Endodermal cell (in vitro differentiated cells): ENCODE results near the gene CRIP1. TPM values are rescaled to one million over a fixed set of nuclear protein-coding genes. Genes with fewer than 3 reads are reported as not detected.

Experiments used
- DNase-seq: peaks from one replicate; pipeline ENCODE4 v3.0.0-alpha.2; 2017
- H3K27ac ChIP-seq: 2 replicates; pipeline ENCODE4 v1.5.1; 2013; ENCODE audit warnings: mild to moderate bottlenecking, low read depth, low read length, moderate library complexity
- H3K27me3 ChIP-seq: 2 replicates; pipeline ENCODE4 v1.6.1; 2013; ENCODE audit warnings: mild to moderate bottlenecking, low read length, moderate library complexity; ENCODE audit not compliant: insufficient read depth, control insufficient read depth, poor library complexity, severe bottlenecking
- H3K36me3 ChIP-seq: 2 replicates; pipeline ENCODE4 v1.7.0; 2013; ENCODE audit warnings: mild to moderate bottlenecking, low read length, moderate library complexity; ENCODE audit not compliant: control insufficient read depth, insufficient read depth
- H3K4me1 ChIP-seq: one replicate; pipeline ENCODE4 v1.7.0; 2013; ENCODE audit warnings: low read length; ENCODE audit not compliant: control insufficient read depth, insufficient read depth
- H3K4me3 ChIP-seq: 2 replicates; pipeline ENCODE4 v1.5.1; 2013; ENCODE audit warnings: mild to moderate bottlenecking, low read length, moderate library complexity
- H3K9ac ChIP-seq: 2 replicates; pipeline ENCODE4 v1.6.1; 2013; ENCODE audit warnings: mild to moderate bottlenecking, low read length, moderate library complexity; ENCODE audit not compliant: poor library complexity, severe bottlenecking; ENCODE audit errors: extremely low read depth
- H3K9me3 ChIP-seq: 2 replicates; pipeline ENCODE4 v1.6.1; 2013; ENCODE audit warnings: mild to moderate bottlenecking, low read length, moderate library complexity; ENCODE audit not compliant: control insufficient read depth
- H3K27ac Mint-ChIP-seq: 2 replicates; pipeline ENCODE4 v1.8.0; 2020; ENCODE audit warnings: mixed read lengths
- H3K27me3 Mint-ChIP-seq: 2 replicates; pipeline ENCODE4 v1.8.0; 2021; ENCODE audit warnings: mild to moderate bottlenecking, mixed read lengths; ENCODE audit not compliant: insufficient read depth
- H3K36me3 Mint-ChIP-seq: 2 replicates; pipeline ENCODE4 v1.8.0; 2020; ENCODE audit warnings: low read depth, mixed read lengths
- H3K4me1 Mint-ChIP-seq: 2 replicates; pipeline ENCODE4 v1.8.0; 2020; ENCODE audit warnings: mixed read lengths
- H3K4me3 Mint-ChIP-seq: 2 replicates; pipeline ENCODE4 v1.8.0; 2020; ENCODE audit warnings: mild to moderate bottlenecking, moderate library complexity, mixed read lengths
- H3K9me3 Mint-ChIP-seq: 2 replicates; pipeline ENCODE4 v1.8.0; 2020; ENCODE audit warnings: mild to moderate bottlenecking, mixed read lengths
- CTCF ChIP-seq: fragments of 200-600 bp; sonication (generic); conservative IDR thresholded peaks from 2 replicates; pipeline ENCODE4 v1.5.0; 2021; ENCODE audit warnings: antibody characterized with exemption, mild to moderate bottlenecking
- WGBS, 2 experiments: methylation state at CpG; one replicate each; pipeline versions ENCODE4 v1.1.5 to v1.1.7; 2013; ENCODE audit warnings: missing lambda C conversion rate in 2 of 2, mixed read lengths in 1 of 2; ENCODE audit not compliant: insufficient coverage in 1 of 2, insufficient read length in 1 of 2; 5-methylcytosine and 5-hydroxymethylcytosine counted together
- total RNA-seq, 2 donors: library from RNA; stranded (reverse); fragmentation: NEBNext Ultra II Directional in 1 of 2; extraction: Animal tissue kit (Norgen Biotek cat#: 25700) in 1 of 2; gene quantifications; 2 replicates in 1 of 2; 3 replicates in 1 of 2; pipeline ENCODE4 v1.2.1, GENCODE V29; 2021

Gene CRIP1
- total RNA-seq, 2 donors from 2014 or later, result 7.0 to 47.1 TPM

GRCh38 chr14:105440554-105440900 lies 46.2 kb upstream of the CRIP1 start:
- H3K9me3 ChIP-seq, result no peaks in the 10 kb centered on the region
- no peak overlapping the region for H3K27ac ChIP-seq
- no peaks in the 10 kb centered on the region for H3K9me3 Mint-ChIP-seq
- WGBS, 2 experiments, result 94 to 96% methylated on average over 10 to 15 of the region's 15 CpGs
- H3K36me3 ChIP-seq, result peaks cover 30% of the 10 kb centered on the region
- H3K4me1 Mint-ChIP-seq, result no peaks in the 10 kb centered on the region
- no peak for DNase-seq
- H3K36me3 Mint-ChIP-seq, result peaks cover 35% of the 10 kb centered on the region
- no peaks in the 10 kb centered on the region for H3K27me3 ChIP-seq
- H3K27ac Mint-ChIP-seq, result no peak overlapping the region
- no peak overlapping the region for H3K4me3 ChIP-seq
- H3K4me1 ChIP-seq, result no peaks in the 10 kb centered on the region
- no peaks in the 10 kb centered on the region for H3K27me3 Mint-ChIP-seq
- H3K9ac ChIP-seq, result no peak overlapping the region
- no peak overlapping the region for H3K4me3 Mint-ChIP-seq
- TF ChIP-seq CTCF, result no peak

GRCh38 chr14:105440992-105441391 lies 45.7 kb upstream of the CRIP1 start:
- H3K4me3 ChIP-seq, result no peak overlapping the region
- no peaks in the 10 kb centered on the region for H3K27me3 ChIP-seq
- H3K36me3 ChIP-seq, result peaks cover 30% of the 10 kb centered on the region
- H3K36me3 Mint-ChIP-seq, result peaks cover 32% of the 10 kb centered on the region
- H3K9me3 Mint-ChIP-seq, result no peaks in the 10 kb centered on the region
- no peaks in the 10 kb centered on the region for H3K4me1 Mint-ChIP-seq
- H3K9me3 ChIP-seq, result no peaks in the 10 kb centered on the region
- H3K9ac ChIP-seq, result no peak overlapping the region
- H3K4me3 Mint-ChIP-seq, result no peak overlapping the region
- H3K27me3 Mint-ChIP-seq, result no peaks in the 10 kb centered on the region
- DNase-seq, result no peak
- no peak overlapping the region for H3K27ac Mint-ChIP-seq
- H3K4me1 ChIP-seq, result no peaks in the 10 kb centered on the region
- WGBS, 2 experiments, result 97 to 100% methylated on average over 8 to 9 of the region's 9 CpGs
- H3K27ac ChIP-seq, result no peak overlapping the region
- TF ChIP-seq CTCF, result no peak

- H3K27me3 Mint-ChIP-seq, result no peaks in the 10 kb centered on the region
Observed at GRCh38 chr14:105442125-105442524, 44.6 kb upstream of the CRIP1 start.

More at GRCh38 chr14:105442125-105442524, 44.6 kb upstream of the CRIP1 start:
- no peaks in the 10 kb centered on the region for H3K27me3 ChIP-seq
- no peaks in the 10 kb centered on the region for H3K9me3 ChIP-seq
- Mint-ChIP-seq H3K4me3 (no peak overlapping the region), H3K4me1 (no peaks in the 10 kb centered on the region), H3K27ac (no peak overlapping the region), H3K9me3 (no peaks in the 10 kb centered on the region), H3K36me3 (peaks cover 24% of the 10 kb centered on the region)
- 83 to 85% methylated on average over 16 to 17 of the region's 17 CpGs for WGBS, 2 experiments
- TF ChIP-seq CTCF, result no peak
- H3K4me3 ChIP-seq, result no peak overlapping the region
- H3K4me1 ChIP-seq, result no peaks in the 10 kb centered on the region
- H3K36me3 ChIP-seq, result peaks cover 25% of the 10 kb centered on the region
- DNase-seq, result no peak
- no peak overlapping the region for H3K9ac ChIP-seq
- no peak overlapping the region for H3K27ac ChIP-seq
